Colonic mucosa (tissue), 4 donors: ENCODE measurements around the gene TMEM235. TPM values are rescaled to one million over a fixed set of nuclear protein-coding genes. Genes with fewer than 3 reads are reported as not detected.

Experiments
- DNase-seq: peaks from one replicate; pipeline ENCODE4 v3.0.0-alpha.2; 2020
- H3K27ac ChIP-seq: fragments of 200-600 bp; one replicate; pipeline ENCODE4 v1.8.0; 2021
- H3K27me3 ChIP-seq: fragments of 200-600 bp; one replicate; pipeline ENCODE4 v1.8.0; 2021
- H3K36me3 ChIP-seq: fragments of 200-600 bp; one replicate; pipeline ENCODE4 v1.8.0; 2021
- H3K4me1 ChIP-seq: fragments of 200-600 bp; one replicate; pipeline ENCODE4 v1.8.0; 2021; ENCODE audit warnings: mild to moderate bottlenecking
- H3K4me3 ChIP-seq: fragments of 200-600 bp; one replicate; pipeline ENCODE4 v1.8.0; 2021
- H3K9ac ChIP-seq, 2 donors: one replicate each; pipeline ENCODE4 v1.7.0; 2013; ENCODE audit warnings: control low read depth in 2 of 2, low read depth in 2 of 2, low read length in 2 of 2
- H3K9me3 ChIP-seq: fragments of 200-600 bp; one replicate; pipeline ENCODE4 v1.8.0; 2021
- CTCF ChIP-seq: fragments of 200-600 bp; IDR thresholded peaks from one replicate; pipeline ENCODE4 v1.8.0; 2022; ENCODE audit warnings: antibody characterized with exemption, mild to moderate bottlenecking
- intact Hi-C: fragments of 100-400 bp; cut with DNase I; formaldehyde crosslinking; loops from one replicate; pipeline ENCODE4 v1.14.1; 2022
- total RNA-seq, 2 donors: library from RNA; stranded (reverse); fragmentation: NEBNext Ultra II Directional in 1 of 2; extraction: Animal tissue kit (Norgen Biotek cat#: 25700) in 1 of 2; gene quantifications; one replicate each; pipeline ENCODE4 v1.2.1, GENCODE V29; 2021
- donor health status: healthy.
- donor health status: DM: no; HTN: no; CAD: no.
- donor health status: DM: no; HTN: no; CAD: no.

Gene TMEM235
- total RNA-seq, 2 donors from 2014 or later, result not detected

- intact Hi-C loops, result no loop called here
- DNase-seq, result peak; percentile 18
- Histone ChIP-seq H3K27me3 (no peaks in the 10 kb centered on the region), H3K9me3 (no peaks in the 10 kb centered on the region), H3K27ac (no peak overlapping the region), H3K4me1 (no peaks in the 10 kb centered on the region), H3K4me3 (no peak overlapping the region), H3K36me3 (no peaks in the 10 kb centered on the region), H3K9ac (no peak overlapping the region)
- TF ChIP-seq CTCF, result no peak
These were observed 40.2 kb downstream of the TMEM235 start for GRCh38 chr17:78271419-78272170.

GRCh38 chr17:78272181-78272913 is 40.9 kb downstream of the TMEM235 start:
- H3K4me1 ChIP-seq, result no peaks in the 10 kb centered on the region

GRCh38 chr17:78272914-78273258 is 41.5 kb downstream of the TMEM235 start:
- no peaks in the 10 kb centered on the region for H3K36me3 ChIP-seq
- no peaks in the 10 kb centered on the region for H3K27me3 ChIP-seq
- intact Hi-C loops, result no loop called here
- no peaks in the 10 kb centered on the region for H3K9me3 ChIP-seq
- TF ChIP-seq CTCF, result no peak
- H3K4me3 ChIP-seq, result no peak overlapping the region
- H3K4me1 ChIP-seq, result no peaks in the 10 kb centered on the region
- H3K27ac ChIP-seq, result no peak overlapping the region
- no peak for DNase-seq
- peak overlapping the region; percentile 40 to 50 for H3K9ac ChIP-seq

More at GRCh38 chr17:78272181-78272913, 40.9 kb downstream of the TMEM235 start:
- TF ChIP-seq CTCF, result no peak
- intact Hi-C loops, result no loop called here
- H3K4me3 ChIP-seq, result no peak overlapping the region
- peak overlapping the region in 1 of 2 donors; percentile 50 for H3K9ac ChIP-seq
- H3K27ac ChIP-seq, result no peak overlapping the region
- DNase-seq, result peak; percentile 70
- no peaks in the 10 kb centered on the region for H3K27me3 ChIP-seq
- H3K36me3 ChIP-seq, result no peaks in the 10 kb centered on the region
- no peaks in the 10 kb centered on the region for H3K9me3 ChIP-seq

- no peak overlapping the region for H3K4me3 ChIP-seq
- TF ChIP-seq CTCF, result no peak
- no peak for DNase-seq
- no peaks in the 10 kb centered on the region for H3K4me1 ChIP-seq
- H3K27ac ChIP-seq, result no peak overlapping the region
- no peaks in the 10 kb centered on the region for H3K27me3 ChIP-seq
- intact Hi-C loops, result no loop called here
- H3K9me3 ChIP-seq, result no peaks in the 10 kb centered on the region
- no peak overlapping the region for H3K9ac ChIP-seq
- H3K36me3 ChIP-seq, result no peaks in the 10 kb centered on the region
These were observed 42.4 kb downstream of the TMEM235 start for GRCh38 chr17:78273813-78274212.

GRCh38 chr17:78275355-78275754 is 43.9 kb downstream of the TMEM235 start:
- Histone ChIP-seq H3K36me3 (no peaks in the 10 kb centered on the region), H3K9me3 (no peaks in the 10 kb centered on the region), H3K27me3 (no peaks in the 10 kb centered on the region), H3K4me1 (no peaks in the 10 kb centered on the region), H3K4me3 (no peak overlapping the region), H3K27ac (no peak overlapping the region), H3K9ac (no peak overlapping the region)
- intact Hi-C loops, result no loop called here
- no peak for DNase-seq
- TF ChIP-seq CTCF, result no peak
